ENCODE data around the gene LRRC8D.
A peak's percentile ranks its signal among the peaks of the same experiment; 100 is the strongest.
"Not testable (repeated sequence)": the region's sequence is repeated elsewhere in the genome, so short reads cannot be mapped to it uniquely, and the experiment has no call there.

LRRC8D gene

GRCh38 chr1:89984564-89985116, 163.8 kb downstream of the LRRC8D start:
- not testable (repeated sequence) for H2BK15ac ChIP-seq (ENCODE audit: low read length); H3K27me3 ChIP-seq (ENCODE audit: control insufficient read depth in 3 of 3, insufficient read depth in 3 of 3, low read depth in 1 of 3, low read length in 3 of 3); H3K4me3 ChIP-seq (ENCODE audit: low read length in 2 of 2); H3K36me3 ChIP-seq (replicated peaks in 1 of 2; ENCODE audit: control insufficient read depth in 2 of 2, insufficient read depth in 2 of 2, low read length in 2 of 2); H3K4me1 ChIP-seq (ENCODE audit: control insufficient read depth in 2 of 2, insufficient read depth in 1 of 2, low read depth in 1 of 2, low read length in 2 of 2); H2AK5ac ChIP-seq (ENCODE audit: low read depth, low read length); DNase-seq (ENCODE audit: low spot score); H2AFZ ChIP-seq (ENCODE audit: low read length); H3K79me1 ChIP-seq (ENCODE audit: low read depth, low read length); H2BK5ac ChIP-seq (ENCODE audit: low read length); H4K8ac ChIP-seq (ENCODE audit: low read depth, low read length); H2BK120ac ChIP-seq (ENCODE audit: low read depth, low read length); H3K4ac ChIP-seq (ENCODE audit: low read length); H2BK12ac ChIP-seq (ENCODE audit: low read length); H3K18ac ChIP-seq (ENCODE audit: low read length); H3K27ac ChIP-seq (replicated peaks; ENCODE audit: low read length); H3K23ac ChIP-seq (ENCODE audit: low read depth, low read length, poor library complexity); H4K91ac ChIP-seq (ENCODE audit: low read depth, low read length, poor library complexity); H3K9ac ChIP-seq (ENCODE audit: low read depth, low read length, poor library complexity); H3K9me3 ChIP-seq (replicated peaks in 1 of 2; ENCODE audit: control insufficient read depth in 2 of 2, insufficient read depth in 1 of 2, low read depth in 1 of 2, low read length in 2 of 2); H3K4me2 ChIP-seq (ENCODE audit: insufficient read depth, low read length, poor library complexity, severe bottlenecking)
- no CpG with 5 or more reads among the region's 33 CpGs for WGBS, 2 donors (ENCODE audit: extremely low coverage in 2 of 2, insufficient read length in 2 of 2, insufficient replicate concordance in 1 of 2)
- H3K14ac ChIP-seq (ENCODE audit: low read length): peak overlapping the region; percentile 38

GRCh38 chr1:89986020-89986419, 165.2 kb downstream of the LRRC8D start:
- Histone ChIP-seq H3K4me2 (ENCODE audit: insufficient read depth, low read length, poor library complexity, severe bottlenecking) (no peak overlapping the region), H3K4me3 (ENCODE audit: low read length in 2 of 2) (no peak overlapping the region), H3K27me3 (ENCODE audit: control insufficient read depth in 3 of 3, insufficient read depth in 3 of 3, low read depth in 1 of 3, low read length in 3 of 3) (no peaks in the 10 kb centered on the region), H2BK5ac (ENCODE audit: low read length) (no peak overlapping the region), H2BK12ac (ENCODE audit: low read length) (no peak overlapping the region), H3K36me3 (replicated peaks in 1 of 2; ENCODE audit: control insufficient read depth in 2 of 2, insufficient read depth in 2 of 2, low read length in 2 of 2) (no peaks in the 10 kb centered on the region), H3K23ac (ENCODE audit: low read depth, low read length, poor library complexity) (no peak overlapping the region), H2BK120ac (ENCODE audit: low read depth, low read length) (no peak overlapping the region), H3K9me3 (replicated peaks in 1 of 2; ENCODE audit: control insufficient read depth in 2 of 2, insufficient read depth in 1 of 2, low read depth in 1 of 2, low read length in 2 of 2) (no peaks in the 10 kb centered on the region), H3K4me1 (ENCODE audit: control insufficient read depth in 2 of 2, insufficient read depth in 1 of 2, low read depth in 1 of 2, low read length in 2 of 2) (peaks cover 0 to 2% of the 10 kb centered on the region in 2 donors), H3K4ac (ENCODE audit: low read length) (no peak overlapping the region), H3K79me1 (ENCODE audit: low read depth, low read length) (no peaks in the 10 kb centered on the region), H2AK5ac (ENCODE audit: low read depth, low read length) (no peak overlapping the region), H4K8ac (ENCODE audit: low read depth, low read length) (no peak overlapping the region), H3K14ac (ENCODE audit: low read length) (no peak overlapping the region), H2AFZ (ENCODE audit: low read length) (no peak overlapping the region), H2BK15ac (ENCODE audit: low read length) (no peak overlapping the region), H3K27ac (replicated peaks; ENCODE audit: low read length) (no peak overlapping the region), H3K18ac (ENCODE audit: low read length) (no peak overlapping the region), H4K91ac (ENCODE audit: low read depth, low read length, poor library complexity) (no peak overlapping the region), H3K9ac (ENCODE audit: low read depth, low read length, poor library complexity) (no peak overlapping the region)
- no peak for DNase-seq (ENCODE audit: low spot score)
